ENCODE data around the gene RASA3. TPM values are rescaled to one million over a fixed set of nuclear protein-coding genes. Genes with fewer than 3 reads are reported as not detected.
A peak's percentile ranks its signal among the peaks of the same experiment; 100 is the strongest.

The RASA3 gene
- total and polyA plus RNA-seq, 7 donors: 4.2 to 22.4 (median 16.9) TPM

DNA sequence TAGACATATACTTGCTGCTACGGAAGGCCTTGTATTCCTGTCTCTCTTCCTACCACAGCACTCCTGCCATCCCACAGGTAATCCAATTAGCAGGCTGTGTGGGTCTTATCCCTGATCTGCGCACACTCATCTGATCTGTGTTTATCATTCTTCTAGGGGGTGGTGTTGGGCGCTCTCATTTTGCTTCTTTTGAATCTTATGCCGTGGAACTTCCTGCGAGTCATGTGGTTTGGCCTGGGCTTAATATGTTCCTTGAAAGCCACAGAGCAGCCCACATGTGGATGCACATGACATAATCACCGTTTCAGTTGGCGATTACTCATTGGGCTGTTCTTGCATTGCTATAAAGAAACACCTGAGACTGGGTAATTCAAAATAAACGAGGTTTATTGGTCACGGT, 7.5 kb downstream of the RASA3 start:
- Histone ChIP-seq H3K36me3 (no peaks in the 10 kb centered on the region), H3K4me1 (peaks cover 0 to 56% (median 37%) of the 10 kb centered on the region in 4 donors), H3K27ac (no peak overlapping the region), H3K9me3 (no peaks in the 10 kb centered on the region), H3K27me3 (no peaks in the 10 kb centered on the region), H3K4me3 (no peak overlapping the region)
- no peak for DNase-seq
- intact Hi-C loops (cut with DNase I): loop anchor here (5.0 kb wide), 1 partner anchor 173 kb away; no protein-coding TSS in a partner anchor
- TF ChIP-seq, protein P1, sequence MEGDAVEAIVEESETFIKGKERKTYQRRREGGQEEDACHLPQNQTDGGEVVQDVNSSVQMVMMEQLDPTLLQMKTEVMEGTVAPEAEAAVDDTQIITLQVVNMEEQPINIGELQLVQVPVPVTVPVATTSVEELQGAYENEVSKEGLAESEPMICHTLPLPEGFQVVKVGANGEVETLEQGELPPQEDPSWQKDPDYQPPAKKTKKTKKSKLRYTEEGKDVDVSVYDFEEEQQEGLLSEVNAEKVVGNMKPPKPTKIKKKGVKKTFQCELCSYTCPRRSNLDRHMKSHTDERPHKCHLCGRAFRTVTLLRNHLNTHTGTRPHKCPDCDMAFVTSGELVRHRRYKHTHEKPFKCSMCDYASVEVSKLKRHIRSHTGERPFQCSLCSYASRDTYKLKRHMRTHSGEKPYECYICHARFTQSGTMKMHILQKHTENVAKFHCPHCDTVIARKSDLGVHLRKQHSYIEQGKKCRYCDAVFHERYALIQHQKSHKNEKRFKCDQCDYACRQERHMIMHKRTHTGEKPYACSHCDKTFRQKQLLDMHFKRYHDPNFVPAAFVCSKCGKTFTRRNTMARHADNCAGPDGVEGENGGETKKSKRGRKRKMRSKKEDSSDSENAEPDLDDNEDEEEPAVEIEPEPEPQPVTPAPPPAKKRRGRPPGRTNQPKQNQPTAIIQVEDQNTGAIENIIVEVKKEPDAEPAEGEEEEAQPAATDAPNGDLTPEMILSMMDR (IDR thresholded peaks at IDR 0.05): no peak
- TF ChIP-seq POLR2AphosphoS5 (IDR thresholded peaks at IDR 0.05) (no peak), POLR2A (IDR thresholded peaks at IDR 0.05) (no peak), EP300 (IDR thresholded peaks at IDR 0.05) (no peak)
- WGBS, 2 donors: 51 to 74% methylated on average over 9 of the region's 9 CpGs

DNA sequence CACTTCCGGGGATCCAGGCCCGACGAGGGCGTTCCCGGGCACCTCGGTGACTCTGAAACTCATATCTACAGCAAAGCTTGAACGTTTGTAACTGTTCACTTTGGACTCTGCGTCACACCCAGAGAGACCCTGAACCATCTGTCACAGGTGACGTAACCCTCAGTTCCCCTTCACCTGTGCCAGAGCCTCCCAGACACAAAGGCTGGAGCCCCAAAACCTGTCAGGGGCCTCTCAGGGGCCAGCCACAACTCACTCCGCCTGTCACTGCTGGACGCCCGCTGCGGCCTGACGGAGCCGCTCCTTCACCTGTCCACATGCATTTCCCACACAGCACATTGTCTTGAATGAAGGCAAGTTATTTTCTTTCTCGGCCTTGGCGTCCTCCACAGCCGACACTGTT, 8.0 kb downstream of the RASA3 start:
- H3K27ac ChIP-seq: no peak overlapping the region
- TF ChIP-seq EP300 (IDR thresholded peaks at IDR 0.05): no peak
- TF ChIP-seq, protein P1 (IDR thresholded peaks at IDR 0.05): no peak
- TF ChIP-seq POLR2AphosphoS5 (IDR thresholded peaks at IDR 0.05): no peak
- no peak for TF ChIP-seq POLR2A (IDR thresholded peaks at IDR 0.05)
- no peaks in the 10 kb centered on the region for H3K36me3 ChIP-seq
- 93 to 94% methylated on average over 18 of the region's 18 CpGs for WGBS, 2 donors
- peaks cover 0 to 51% (median 33%) of the 10 kb centered on the region in 4 donors for H3K4me1 ChIP-seq
- H3K9me3 ChIP-seq: no peaks in the 10 kb centered on the region
- intact Hi-C loops (cut with DNase I): no loop called here
- no peak for DNase-seq
- H3K27me3 ChIP-seq: no peaks in the 10 kb centered on the region
- H3K4me3 ChIP-seq: no peak overlapping the region

DNA sequence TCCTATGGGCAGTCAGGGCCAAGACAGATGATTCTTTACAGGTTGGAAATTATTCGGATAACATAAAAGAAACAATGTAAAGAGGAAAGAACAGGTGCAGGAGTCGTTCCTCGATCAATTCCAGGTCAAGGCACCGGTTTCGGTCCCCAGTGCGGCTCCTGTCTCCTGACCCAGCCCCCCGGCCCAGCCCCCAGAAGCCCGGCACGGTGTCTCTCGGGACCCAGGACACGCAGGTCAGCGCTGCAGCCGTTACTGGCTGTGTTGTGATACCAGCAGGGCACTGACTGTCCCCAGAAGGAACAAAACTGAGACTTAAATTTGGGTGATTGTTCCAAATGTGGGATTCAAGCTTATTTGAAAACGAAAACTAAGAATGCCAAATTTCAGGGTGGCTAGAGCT, 8.5 kb downstream of the RASA3 start:
- TF ChIP-seq POLR2A (IDR thresholded peaks at IDR 0.05) (no peak), EP300 (IDR thresholded peaks at IDR 0.05) (no peak), POLR2AphosphoS5 (IDR thresholded peaks at IDR 0.05) (no peak)
- TF ChIP-seq, protein P1 (IDR thresholded peaks at IDR 0.05): no peak
- no peak overlapping the region for H3K4me3 ChIP-seq
- DNase-seq: no peak
- no peaks in the 10 kb centered on the region for H3K27me3 ChIP-seq
- intact Hi-C loops (cut with DNase I): no loop called here
- peaks cover 0 to 51% (median 33%) of the 10 kb centered on the region in 4 donors for H3K4me1 ChIP-seq
- H3K9me3 ChIP-seq: no peaks in the 10 kb centered on the region
- no peaks in the 10 kb centered on the region for H3K36me3 ChIP-seq
- 93 to 96% methylated on average over 14 of the region's 14 CpGs for WGBS, 2 donors
- H3K27ac ChIP-seq: no peak overlapping the region

DNA sequence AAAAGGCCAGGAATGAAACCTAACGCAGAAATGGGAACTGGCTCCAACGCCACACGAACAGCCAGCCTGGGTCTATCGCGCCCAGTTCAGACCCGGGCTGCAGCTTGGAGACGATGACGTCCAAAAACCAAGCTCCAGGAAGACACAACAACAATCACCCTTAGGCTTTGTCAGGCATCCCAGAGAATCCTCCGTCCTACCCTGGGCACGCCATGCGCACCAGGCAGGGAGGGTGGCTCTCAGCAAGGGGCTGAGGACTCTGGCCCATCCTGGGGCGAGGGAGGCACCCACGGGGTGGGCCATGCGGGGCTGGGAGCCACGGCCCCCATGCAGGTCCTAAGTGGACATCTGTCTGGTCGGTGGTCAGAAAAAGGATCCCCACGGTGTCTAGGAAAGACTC, 9.0 kb downstream of the RASA3 start:
- peaks cover 0 to 51% (median 29%) of the 10 kb centered on the region in 4 donors for H3K4me1 ChIP-seq
- H3K4me3 ChIP-seq: no peak overlapping the region
- no peaks in the 10 kb centered on the region for H3K36me3 ChIP-seq
- H3K9me3 ChIP-seq: no peaks in the 10 kb centered on the region
- H3K27ac ChIP-seq: peak overlapping the region in 1 of 4 donors; percentile 28
- intact Hi-C loops (cut with DNase I): no loop called here
- TF ChIP-seq POLR2A (IDR thresholded peaks at IDR 0.05): no peak
- no peak for TF ChIP-seq POLR2AphosphoS5 (IDR thresholded peaks at IDR 0.05)
- TF ChIP-seq, protein P1 (IDR thresholded peaks at IDR 0.05): no peak
- TF ChIP-seq EP300 (IDR thresholded peaks at IDR 0.05): no peak
- H3K27me3 ChIP-seq: no peaks in the 10 kb centered on the region
- WGBS, 2 donors: 84 to 87% methylated on average over 17 of the region's 17 CpGs
- no peak for DNase-seq

All from sigmoid colon (tissue), 7 donors.